Measurements from ENCODE around the gene ARRDC2. TPM values are rescaled to one million over a fixed set of nuclear protein-coding genes. Genes with fewer than 3 reads are reported as not detected.
A peak's percentile ranks its signal among the peaks of the same experiment; 100 is the strongest.

The ARRDC2 gene
- total and polyA plus RNA-seq, 9 of the 15 experiments (the other 6 are each of a cell fraction or from before 2014, with no cell fraction given) = 1.9 to 27.4 (median 15.2) TPM

DNA sequence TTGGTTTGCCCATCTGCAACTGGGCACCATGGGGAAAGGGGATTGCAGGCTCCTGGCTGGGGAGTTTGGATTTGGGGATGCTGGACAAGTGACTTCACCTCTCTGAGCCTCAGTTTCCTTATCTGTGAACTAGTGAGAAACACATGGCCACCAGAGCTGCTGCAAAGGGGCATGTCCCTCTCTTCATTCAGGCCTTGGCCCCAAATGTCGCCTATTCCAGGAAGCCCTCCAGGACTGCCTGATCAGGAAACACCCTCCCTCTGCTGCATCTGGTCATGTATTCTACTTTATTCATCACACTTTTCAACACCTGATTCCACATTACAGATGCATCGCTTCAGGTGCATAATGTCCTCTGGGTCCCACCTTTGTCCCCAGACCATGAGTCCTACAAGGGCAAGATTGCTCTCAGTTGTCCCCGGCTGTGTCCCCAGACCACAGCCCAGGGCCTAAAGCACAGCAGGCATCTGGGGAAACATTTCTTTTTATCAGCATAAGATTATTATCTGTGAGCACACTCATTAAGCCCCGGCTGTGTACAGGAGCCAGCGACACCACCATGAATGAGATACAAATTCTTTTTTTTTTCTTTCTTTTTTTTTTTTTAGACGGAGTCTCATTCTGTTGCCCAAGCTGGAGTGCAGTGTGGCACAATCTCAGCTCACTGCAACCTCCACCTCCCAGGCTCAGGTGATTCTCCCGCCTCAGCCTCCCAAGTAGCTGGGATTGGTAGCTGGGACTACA is 37.5 kb downstream of the ARRDC2 start (continued):
- TF ChIP-seq TEAD1 (CRISPR knock-in tag; IDR thresholded peaks at IDR 0.05) (no peak), HDAC1 (IDR thresholded peaks at IDR 0.05) (0 out of 4 replicates have a peak, but pooled peaks of 1 of the 2 experiments have one; percentile 18), ETV1 (tag; conservative IDR thresholded peaks at IDR 0.05; ENCODE audit: low read depth) (peak; percentile 26; the same call in 1 of the 2 replicates), CBX1 (IDR thresholded peaks at IDR 0.05; ENCODE audit: low read depth) (peak; percentile 56; the same call in 1 of the 2 replicates), CBX3 (IDR thresholded peaks at IDR 0.05; ENCODE audit: borderline replicate concordance in 1 of 2, low read length in 2 of 2) (no peak), MTA3 (IDR thresholded peaks at IDR 0.05; ENCODE audit: borderline replicate concordance) (no peak), MBD2 (IDR thresholded peaks at IDR 0.05; ENCODE audit: borderline replicate concordance, low read depth) (no peak), ZNF143 (CRISPR knock-in tag; IDR thresholded peaks at IDR 0.05) (no peak), SMARCA5 (IDR thresholded peaks at IDR 0.05) (peak; percentile 97), POLR2H (tag; IDR thresholded peaks at IDR 0.05; ENCODE audit: low read depth) (no peak), ZNF436 (CRISPR knock-in tag; IDR thresholded peaks at IDR 0.05) (peak; percentile 98), CHD4 (IDR thresholded peaks at IDR 0.05; ENCODE audit: insufficient read depth, insufficient replicate concordance, low read depth, low read length, poor library complexity, severe bottlenecking) (peak; percentile 88), SETDB1 (IDR thresholded peaks at IDR 0.05; ENCODE audit: low read length) (no peak), SFPQ (IDR thresholded peaks at IDR 0.05; ENCODE audit: low read depth, low read length) (no peak), TFE3 (CRISPR knock-in tag; IDR thresholded peaks at IDR 0.05) (no peak), KLF1 (tag; IDR thresholded peaks at IDR 0.05) (no peak), SIX5 (IDR thresholded peaks at IDR 0.05; ENCODE audit: borderline replicate concordance in 1 of 2, insufficient read depth in 1 of 2, low read depth in 1 of 2, low read length in 2 of 2) (no peak)
- TF ChIP-seq, protein P1, sequence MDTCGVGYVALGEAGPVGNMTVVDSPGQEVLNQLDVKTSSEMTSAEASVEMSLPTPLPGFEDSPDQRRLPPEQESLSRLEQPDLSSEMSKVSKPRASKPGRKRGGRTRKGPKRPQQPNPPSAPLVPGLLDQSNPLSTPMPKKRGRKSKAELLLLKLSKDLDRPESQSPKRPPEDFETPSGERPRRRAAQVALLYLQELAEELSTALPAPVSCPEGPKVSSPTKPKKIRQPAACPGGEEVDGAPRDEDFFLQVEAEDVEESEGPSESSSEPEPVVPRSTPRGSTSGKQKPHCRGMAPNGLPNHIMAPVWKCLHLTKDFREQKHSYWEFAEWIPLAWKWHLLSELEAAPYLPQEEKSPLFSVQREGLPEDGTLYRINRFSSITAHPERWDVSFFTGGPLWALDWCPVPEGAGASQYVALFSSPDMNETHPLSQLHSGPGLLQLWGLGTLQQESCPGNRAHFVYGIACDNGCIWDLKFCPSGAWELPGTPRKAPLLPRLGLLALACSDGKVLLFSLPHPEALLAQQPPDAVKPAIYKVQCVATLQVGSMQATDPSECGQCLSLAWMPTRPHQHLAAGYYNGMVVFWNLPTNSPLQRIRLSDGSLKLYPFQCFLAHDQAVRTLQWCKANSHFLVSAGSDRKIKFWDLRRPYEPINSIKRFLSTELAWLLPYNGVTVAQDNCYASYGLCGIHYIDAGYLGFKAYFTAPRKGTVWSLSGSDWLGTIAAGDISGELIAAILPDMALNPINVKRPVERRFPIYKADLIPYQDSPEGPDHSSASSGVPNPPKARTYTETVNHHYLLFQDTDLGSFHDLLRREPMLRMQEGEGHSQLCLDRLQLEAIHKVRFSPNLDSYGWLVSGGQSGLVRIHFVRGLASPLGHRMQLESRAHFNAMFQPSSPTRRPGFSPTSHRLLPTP (IDR thresholded peaks at IDR 0.05; ENCODE audit: borderline replicate concordance, extremely low read depth, insufficient read length) = peak; percentile 75
- TF ChIP-seq, protein P2, sequence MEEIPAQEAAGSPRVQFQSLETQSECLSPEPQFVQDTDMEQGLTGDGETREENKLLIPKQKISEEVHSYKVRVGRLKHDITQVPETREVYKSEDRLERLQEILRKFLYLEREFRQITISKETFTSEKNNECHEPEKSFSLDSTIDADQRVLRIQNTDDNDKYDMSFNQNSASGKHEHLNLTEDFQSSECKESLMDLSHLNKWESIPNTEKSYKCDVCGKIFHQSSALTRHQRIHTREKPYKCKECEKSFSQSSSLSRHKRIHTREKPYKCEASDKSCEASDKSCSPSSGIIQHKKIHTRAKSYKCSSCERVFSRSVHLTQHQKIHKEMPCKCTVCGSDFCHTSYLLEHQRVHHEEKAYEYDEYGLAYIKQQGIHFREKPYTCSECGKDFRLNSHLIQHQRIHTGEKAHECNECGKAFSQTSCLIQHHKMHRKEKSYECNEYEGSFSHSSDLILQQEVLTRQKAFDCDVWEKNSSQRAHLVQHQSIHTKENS (CRISPR knock-in tag; IDR thresholded peaks at IDR 0.05) = no peak
